HUES48 (cell line): ENCODE data around the gene TRAF7.

Source experiments
- H3K27ac ChIP-seq: one replicate; pipeline ENCODE4 v1.7.0; 2013; ENCODE audit warnings: low read depth, low read length, inconsistent platforms
- H3K27me3 ChIP-seq: 2 replicates; pipeline ENCODE4 v1.6.1; 2013; ENCODE audit warnings: mild to moderate bottlenecking, low read length; ENCODE audit not compliant: control insufficient read depth, insufficient read depth
- H3K36me3 ChIP-seq: 2 replicates; pipeline ENCODE4 v1.6.1; 2013; ENCODE audit warnings: low read length; ENCODE audit not compliant: control insufficient read depth, insufficient read depth
- H3K4me1 ChIP-seq: 2 replicates; pipeline ENCODE4 v1.6.1; 2013; ENCODE audit warnings: mild to moderate bottlenecking, low read length; ENCODE audit not compliant: control insufficient read depth, insufficient read depth
- H3K4me3 ChIP-seq: 2 replicates; pipeline ENCODE4 v1.5.1; 2013; ENCODE audit warnings: mild to moderate bottlenecking, low read depth, low read length
- H3K9ac ChIP-seq: 2 replicates; pipeline ENCODE4 v1.6.1; 2013; ENCODE audit warnings: mild to moderate bottlenecking, low read depth, low read length, moderate library complexity
- H3K9me3 ChIP-seq: 2 replicates; pipeline ENCODE4 v1.6.1; 2013; ENCODE audit warnings: low read length; ENCODE audit not compliant: control insufficient read depth, insufficient read depth

TRAF7 gene

DNA sequence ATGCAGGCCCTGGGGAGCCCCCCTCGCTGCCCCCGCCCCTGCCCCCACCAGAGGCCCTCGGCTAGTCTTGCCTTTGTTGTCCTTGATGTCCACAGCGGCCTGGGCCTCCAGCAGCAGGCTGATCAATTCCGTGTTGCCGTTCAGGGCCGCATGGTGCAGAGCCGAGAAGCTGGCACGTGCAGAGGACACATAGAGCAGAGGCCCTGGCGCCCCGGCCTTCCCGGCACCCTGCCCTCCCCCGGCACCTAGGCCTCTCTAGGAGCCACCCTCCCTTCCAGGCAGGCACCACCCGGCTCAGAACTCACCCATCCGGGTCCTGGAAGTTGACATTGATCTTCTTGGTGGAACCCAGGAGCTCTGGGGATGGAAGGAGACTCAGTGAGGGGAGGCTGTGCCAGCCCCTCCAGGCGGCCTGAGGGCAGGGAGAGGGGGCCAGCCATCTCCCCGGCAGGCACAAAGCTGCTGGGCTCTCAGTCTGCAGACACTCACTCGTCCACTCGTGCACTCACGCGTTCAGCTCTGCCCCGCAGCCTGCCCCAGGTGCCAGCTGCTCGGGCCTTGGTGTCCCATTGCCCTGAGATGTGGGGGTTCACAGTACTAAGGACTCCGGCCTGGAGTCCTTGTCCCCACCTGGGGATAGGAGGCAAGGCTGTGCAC lies 34.5 kb downstream of the TRAF7 start:
- Histone ChIP-seq H3K4me1 (no peaks in the 10 kb centered on the region), H3K9ac (no peak overlapping the region), H3K36me3 (no peaks in the 10 kb centered on the region), H3K4me3 (no peak overlapping the region), H3K9me3 (no peaks in the 10 kb centered on the region), H3K27me3 (peaks cover 2% of the 10 kb centered on the region; the same call in 1 of the 2 replicates), H3K27ac (no peak overlapping the region)

DNA sequence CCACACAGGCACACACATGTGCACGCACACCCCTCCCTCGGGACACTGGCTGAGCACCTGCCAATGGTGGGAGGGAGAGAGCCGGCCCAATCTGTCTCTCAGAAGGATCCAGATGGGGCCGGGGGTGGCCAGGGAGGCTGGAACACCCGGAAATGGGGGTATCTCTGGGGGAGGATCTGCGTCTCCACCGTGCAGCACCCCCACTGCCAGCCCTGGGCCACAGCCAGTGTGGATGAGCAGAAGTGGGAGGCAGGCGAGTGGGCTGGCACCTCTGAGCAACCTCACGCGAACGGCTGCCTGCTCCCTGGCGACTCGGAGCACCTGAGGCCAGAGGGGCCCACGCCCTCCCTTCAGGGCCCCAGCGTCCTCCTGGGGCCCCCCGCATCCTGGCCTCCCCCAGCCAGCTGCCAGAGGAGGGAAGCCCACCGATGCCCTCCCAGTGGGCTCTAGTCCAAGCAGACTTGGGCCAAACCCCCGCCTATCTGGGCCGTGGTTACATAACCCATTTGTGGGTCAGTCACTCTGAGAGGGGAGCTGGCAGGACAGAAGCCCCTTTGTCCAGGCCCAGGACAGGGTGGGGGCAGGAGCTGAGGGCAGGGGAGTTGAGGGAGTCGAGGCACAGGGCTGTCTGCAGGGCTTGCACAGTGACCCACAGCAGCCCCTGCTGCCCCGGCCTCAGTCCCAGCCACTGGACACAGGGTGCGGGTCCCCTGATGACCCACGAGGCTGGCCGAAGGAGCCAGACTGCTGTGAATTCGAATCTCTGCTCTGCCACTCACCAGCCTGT lies 35.3 kb downstream of the TRAF7 start:
- Histone ChIP-seq H3K36me3 (no peaks in the 10 kb centered on the region), H3K27me3 (peaks cover 9% of the 10 kb centered on the region; the same call in 1 of the 2 replicates), H3K4me3 (no peak overlapping the region), H3K4me1 (no peaks in the 10 kb centered on the region), H3K27ac (no peak overlapping the region), H3K9ac (no peak overlapping the region), H3K9me3 (no peaks in the 10 kb centered on the region)

DNA sequence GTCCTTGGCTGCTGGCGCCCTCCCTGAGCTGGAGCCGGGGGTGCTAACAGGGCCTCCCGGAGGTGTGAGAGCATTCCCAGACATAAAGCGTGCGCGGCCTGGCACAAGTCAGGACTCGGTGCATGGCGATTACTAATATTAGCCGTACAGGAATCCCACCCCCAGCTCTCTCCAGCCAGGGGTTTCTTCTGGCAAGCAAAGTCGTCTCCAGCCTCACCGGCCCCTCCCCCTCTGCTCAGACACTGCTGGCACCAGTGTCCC lies 35.8 kb downstream of the TRAF7 start:
- Histone ChIP-seq H3K9ac (no peak overlapping the region), H3K9me3 (no peaks in the 10 kb centered on the region), H3K27ac (no peak overlapping the region), H3K36me3 (no peaks in the 10 kb centered on the region), H3K4me3 (no peak overlapping the region), H3K27me3 (peaks cover 10% of the 10 kb centered on the region; the same call in 1 of the 2 replicates), H3K4me1 (no peaks in the 10 kb centered on the region)

- H3K9me3 ChIP-seq, result no peaks in the 10 kb centered on the region
- no peak overlapping the region for H3K4me3 ChIP-seq
- H3K27me3 ChIP-seq, result peaks cover 36% of the 10 kb centered on the region
- H3K9ac ChIP-seq, result no peak overlapping the region
- H3K4me1 ChIP-seq, result no peaks in the 10 kb centered on the region
- H3K27ac ChIP-seq, result no peak overlapping the region
- no peaks in the 10 kb centered on the region for H3K36me3 ChIP-seq
Measured at GRCh38 chr16:2194166-2194834, 38.7 kb downstream of the TRAF7 start.

DNA sequence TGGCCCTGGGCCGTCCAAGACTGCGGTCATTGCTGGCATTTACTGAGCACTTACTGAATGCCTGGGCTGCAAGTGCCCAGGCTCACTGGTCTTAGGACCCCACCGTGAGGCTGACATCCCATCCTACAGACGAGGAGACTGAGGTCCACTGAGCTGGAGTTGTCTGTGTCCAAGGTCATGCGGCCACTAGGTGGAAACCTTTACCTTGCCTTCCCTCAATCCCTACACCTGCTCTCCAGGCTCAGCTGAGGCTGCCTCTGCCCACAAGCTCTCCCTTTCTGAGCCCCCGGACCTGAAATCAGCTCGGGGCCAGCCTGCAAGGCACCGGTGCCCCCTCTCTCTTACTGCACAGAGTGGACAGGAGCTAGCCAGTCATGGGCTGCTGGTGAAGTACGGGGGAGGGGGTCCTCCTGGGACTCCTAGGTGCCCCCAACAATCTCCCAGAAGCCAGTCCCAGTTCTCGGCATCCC lies 39.3 kb downstream of the TRAF7 start:
- peaks cover 38% of the 10 kb centered on the region for H3K27me3 ChIP-seq
- H3K36me3 ChIP-seq, result no peaks in the 10 kb centered on the region
- H3K4me1 ChIP-seq, result no peaks in the 10 kb centered on the region
- peak overlapping the region; percentile 57 for H3K4me3 ChIP-seq
- H3K27ac ChIP-seq, result no peak overlapping the region
- H3K9ac ChIP-seq, result no peak overlapping the region
- no peaks in the 10 kb centered on the region for H3K9me3 ChIP-seq

DNA sequence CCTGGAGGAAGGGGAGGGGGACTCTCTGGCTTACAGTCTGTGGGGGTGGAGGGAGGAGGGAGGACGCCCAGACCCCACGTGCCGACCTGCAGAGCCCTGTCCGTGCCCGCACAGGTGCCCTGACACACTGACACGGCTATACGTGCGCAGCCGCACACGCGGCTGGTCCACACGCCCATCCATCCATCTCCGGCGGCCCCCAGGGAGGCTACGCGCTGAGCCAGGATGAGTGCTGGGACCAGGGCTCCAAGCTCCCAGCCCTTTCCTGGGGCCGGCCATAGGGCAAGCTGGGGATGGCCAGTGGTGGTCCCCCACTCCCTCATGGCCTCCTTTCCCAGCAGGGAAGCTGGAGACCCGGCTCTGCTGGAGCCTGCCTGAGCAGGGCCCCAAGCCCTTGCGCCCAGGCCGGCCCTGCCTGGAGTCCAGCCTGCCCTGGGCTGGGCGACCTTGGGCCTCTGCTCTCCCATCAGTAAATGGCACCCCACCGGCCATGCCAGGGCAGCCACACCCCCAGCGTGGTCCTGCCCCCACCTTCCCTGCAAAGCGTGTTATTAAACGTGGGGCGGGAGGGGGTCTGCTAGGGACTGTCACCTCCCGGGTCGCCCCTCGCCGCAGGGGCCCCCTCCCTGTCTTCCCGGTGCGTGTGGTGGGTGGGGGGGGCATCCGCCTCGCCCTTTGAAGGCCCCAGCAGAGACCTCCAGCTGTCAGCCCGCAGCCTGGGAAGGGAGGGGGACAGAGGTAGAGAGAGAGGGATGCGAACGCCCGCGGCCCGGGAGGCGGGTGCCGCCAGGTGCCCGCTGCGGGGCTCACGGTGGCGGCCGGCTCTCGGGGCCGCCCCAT lies 40.0 kb downstream of the TRAF7 start:
- Histone ChIP-seq H3K36me3 (no peaks in the 10 kb centered on the region), H3K27ac (no peak overlapping the region), H3K9ac (no peak overlapping the region), H3K9me3 (no peaks in the 10 kb centered on the region), H3K4me1 (no peaks in the 10 kb centered on the region), H3K27me3 (peaks cover 41% of the 10 kb centered on the region), H3K4me3 (peak overlapping the region; percentile 57)

DNA sequence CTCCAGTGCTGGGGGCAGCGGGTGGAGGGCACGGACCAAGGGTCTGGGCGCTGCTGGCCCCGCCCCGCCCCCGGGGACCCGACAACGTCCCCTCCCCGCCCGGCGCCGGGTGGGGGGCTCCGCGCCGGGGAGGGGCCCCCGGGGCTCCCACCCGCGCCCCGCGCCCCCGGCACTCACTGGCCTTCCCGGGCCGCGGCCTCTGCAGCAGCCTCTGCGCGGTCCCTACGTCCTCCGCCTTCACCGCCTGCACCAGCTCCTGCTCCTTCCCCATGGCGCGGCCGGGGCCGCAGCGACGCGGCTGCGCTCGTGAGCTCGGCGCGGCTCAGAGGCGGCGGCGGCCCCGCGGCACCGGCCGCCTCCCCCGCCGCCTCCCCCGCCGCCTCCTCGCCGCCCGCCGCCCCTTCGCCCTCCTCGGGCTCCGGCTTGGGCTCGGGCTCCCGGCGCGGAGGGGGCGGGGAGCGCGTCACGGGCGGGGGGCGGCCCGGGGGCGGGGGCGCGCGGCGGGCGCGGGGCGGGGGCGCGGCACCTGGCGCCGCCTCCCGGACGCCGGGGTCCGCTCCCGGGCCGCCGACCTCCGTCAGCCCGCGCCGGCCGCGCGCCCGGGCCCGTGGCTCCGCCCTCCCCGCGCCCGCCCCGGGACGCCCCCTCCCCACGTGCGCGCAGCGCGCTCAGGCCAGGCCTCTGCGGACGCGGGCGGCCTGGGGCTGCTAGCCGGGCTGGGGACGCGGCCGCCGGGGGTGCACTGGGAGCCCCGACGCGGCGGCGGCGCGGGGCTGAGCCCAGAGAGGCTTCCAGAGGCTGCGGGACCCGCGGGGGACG lies 40.8 kb downstream of the TRAF7 start, which contains the start of gene CASKIN1:
CASKIN1 (minus strand) TSS at position 444 of the 819 bp plus-strand sequence; CDS start at position 271, 173 bp downstream.
- Histone ChIP-seq H3K9ac (no peak within 1 kb of the TSS), H3K27ac (no peak within 1 kb of the TSS), H3K4me3 (peak within 1 kb of the TSS; percentile 57), H3K27me3 (peaks cover 42% of the 10 kb centered on the region), H3K36me3 (no peaks in the 10 kb centered on the region), H3K4me1 (no peaks in the 10 kb centered on the region), H3K9me3 (no peaks in the 10 kb centered on the region)

DNA sequence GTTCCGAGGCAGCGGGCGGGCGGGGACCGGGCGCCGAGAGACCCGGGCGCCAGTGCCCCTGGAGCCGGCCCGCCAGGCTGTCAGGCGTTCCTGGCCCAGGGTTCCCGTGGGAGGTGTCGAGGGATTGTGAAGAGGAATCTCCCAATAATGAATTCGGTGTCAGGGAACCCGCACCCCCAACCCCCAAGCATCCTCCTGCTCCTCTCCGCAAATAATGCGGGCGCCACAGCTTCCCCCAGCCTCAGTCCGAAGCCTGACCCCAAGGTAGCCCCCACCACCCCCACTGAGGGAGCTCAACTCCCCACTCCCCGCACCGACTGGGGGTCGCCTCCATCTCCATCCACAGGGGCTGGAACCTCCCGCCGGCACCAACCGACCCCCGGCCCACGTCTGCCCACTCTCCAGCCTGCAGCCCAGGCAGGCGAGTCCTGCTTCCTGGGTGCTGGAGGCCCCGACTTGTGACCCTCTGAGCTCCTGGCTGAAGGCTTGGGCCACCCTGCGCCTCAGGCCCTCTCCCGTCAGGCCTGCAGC lies 41.5 kb downstream of the TRAF7 start:
- H3K9me3 ChIP-seq, result no peaks in the 10 kb centered on the region
- no peaks in the 10 kb centered on the region for H3K4me1 ChIP-seq
- no peak overlapping the region for H3K27ac ChIP-seq
- H3K27me3 ChIP-seq, result peaks cover 42% of the 10 kb centered on the region
- no peak overlapping the region for H3K9ac ChIP-seq
- H3K36me3 ChIP-seq, result no peaks in the 10 kb centered on the region
- peak overlapping the region; percentile 55; the same call in 1 of the 2 replicates for H3K4me3 ChIP-seq

GRCh38 chr16:2197765-2198164 lies 42.2 kb downstream of the TRAF7 start:
- Histone ChIP-seq H3K4me1 (no peaks in the 10 kb centered on the region), H3K27me3 (peaks cover 42% of the 10 kb centered on the region), H3K9me3 (no peaks in the 10 kb centered on the region), H3K9ac (no peak overlapping the region), H3K36me3 (no peaks in the 10 kb centered on the region), H3K27ac (no peak overlapping the region), H3K4me3 (no peak overlapping the region)

GRCh38 chr16:2198283-2198682 lies 42.7 kb downstream of the TRAF7 start:
- Histone ChIP-seq H3K27ac (no peak overlapping the region), H3K4me3 (no peak overlapping the region), H3K9ac (no peak overlapping the region), H3K36me3 (no peaks in the 10 kb centered on the region), H3K4me1 (no peaks in the 10 kb centered on the region), H3K27me3 (peaks cover 42% of the 10 kb centered on the region), H3K9me3 (no peaks in the 10 kb centered on the region)
